HL-60/S4 treated with phorbol 12-myristate 13-acetate at 8.2 ng/mL for 4 days and 3 days (cell line): ENCODE results near the gene CDC42BPB.
"Not testable (repeated sequence)": the region's sequence is repeated elsewhere in the genome, so short reads cannot be mapped to it uniquely, and the experiment has no call there.

Experiments
- in situ Hi-C: fragments of 300-500 bp; cut with MboI; formaldehyde crosslinking; loops from 2 replicates; pipeline ENCODE4 v1.15.0; 2022; ENCODE audit warnings: low sequenced_read_pairs

Gene CDC42BPB

GRCh38 chr14:103056322-103057027, 874 bp downstream of the CDC42BPB start:
- in situ Hi-C loops, result no loop called here

DNA sequence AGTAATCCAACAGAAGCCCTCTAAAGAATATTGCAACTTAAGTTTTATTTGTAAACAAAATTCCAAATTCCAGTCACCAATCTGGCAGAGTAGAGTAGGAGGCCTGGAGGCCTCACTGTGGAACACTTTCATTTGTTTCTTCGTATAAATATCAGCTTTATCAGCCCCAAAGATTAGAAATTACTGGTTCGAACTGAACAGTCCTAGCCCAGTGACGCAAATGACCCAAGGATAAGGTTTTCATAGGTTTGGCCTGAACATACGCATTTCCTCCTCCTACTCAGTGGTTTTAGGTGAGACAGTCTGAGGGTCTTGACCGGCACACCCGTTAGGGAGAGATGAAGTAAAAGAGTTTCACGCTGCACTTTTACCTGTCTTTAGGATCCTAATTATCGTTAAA, 1.7 kb downstream of the CDC42BPB start:
- in situ Hi-C loops, result no loop called here

DNA sequence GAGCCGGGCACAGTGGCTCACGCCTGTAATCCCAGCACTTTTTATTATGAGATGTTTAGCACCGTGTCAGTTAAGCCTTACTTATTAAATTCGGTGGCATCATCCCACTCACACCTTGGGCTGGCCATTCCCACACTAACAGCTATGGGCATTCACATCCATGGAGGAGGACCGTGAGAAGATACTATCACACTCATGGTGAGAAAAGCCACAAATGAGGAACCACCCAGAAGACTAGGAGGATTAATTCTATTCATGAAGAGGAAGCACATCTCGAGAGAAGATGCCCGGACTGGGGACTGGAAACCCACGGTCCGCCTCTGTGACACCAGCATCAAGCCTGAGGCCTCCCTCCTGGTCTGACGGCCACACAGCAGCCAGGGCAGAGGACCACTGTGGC, 4.9 kb downstream of the CDC42BPB start:
- in situ Hi-C loops, result no loop called here

DNA sequence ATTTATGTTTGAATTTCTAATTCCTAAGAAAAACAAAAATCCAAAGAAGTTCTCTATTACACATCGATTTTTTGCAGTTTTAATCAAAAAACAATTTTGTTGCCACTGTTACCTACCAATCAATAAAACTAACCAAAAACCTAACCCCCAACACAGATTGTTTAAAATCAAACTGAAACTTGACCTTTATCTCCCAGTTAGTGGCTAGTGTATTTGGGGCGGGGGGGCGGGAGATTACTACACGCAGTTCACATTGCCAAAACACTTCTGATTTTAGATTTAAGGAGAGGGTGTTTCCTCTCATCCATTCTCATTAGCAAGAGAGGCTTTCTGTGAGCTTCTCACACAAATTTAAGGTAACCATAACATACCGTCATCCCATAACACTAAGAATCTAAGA, 6.4 kb downstream of the CDC42BPB start:
- in situ Hi-C loops, result no loop called here

- in situ Hi-C loops, result not testable (repeated sequence)
Measured at GRCh38 chr14:103047453-103047852, 9.9 kb downstream of the CDC42BPB start.

DNA sequence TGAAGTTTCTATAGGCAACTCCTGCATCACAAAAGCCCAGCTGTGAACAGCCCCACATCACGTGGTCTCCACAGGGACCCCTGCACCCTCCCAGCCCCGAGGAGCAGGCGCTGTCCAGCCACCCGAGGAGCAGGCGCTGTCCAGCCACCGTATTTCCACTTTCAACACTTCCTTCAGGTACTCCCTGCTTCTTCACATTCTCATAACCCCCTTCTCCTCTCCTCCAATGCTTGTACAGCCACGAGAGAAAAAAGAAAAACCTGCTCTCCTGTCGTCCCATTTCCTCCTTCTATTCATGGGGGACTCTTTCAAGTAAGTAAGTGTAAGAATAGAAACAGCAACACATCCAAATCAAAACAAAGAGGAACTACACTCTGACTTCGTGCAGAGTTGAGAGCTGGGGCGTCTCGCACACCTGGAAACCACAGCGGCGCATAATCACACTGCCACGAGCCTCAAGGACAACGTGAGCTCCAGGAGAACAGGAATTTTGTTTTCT, 11.9 kb downstream of the CDC42BPB start:
- in situ Hi-C loops, result no loop called here

DNA sequence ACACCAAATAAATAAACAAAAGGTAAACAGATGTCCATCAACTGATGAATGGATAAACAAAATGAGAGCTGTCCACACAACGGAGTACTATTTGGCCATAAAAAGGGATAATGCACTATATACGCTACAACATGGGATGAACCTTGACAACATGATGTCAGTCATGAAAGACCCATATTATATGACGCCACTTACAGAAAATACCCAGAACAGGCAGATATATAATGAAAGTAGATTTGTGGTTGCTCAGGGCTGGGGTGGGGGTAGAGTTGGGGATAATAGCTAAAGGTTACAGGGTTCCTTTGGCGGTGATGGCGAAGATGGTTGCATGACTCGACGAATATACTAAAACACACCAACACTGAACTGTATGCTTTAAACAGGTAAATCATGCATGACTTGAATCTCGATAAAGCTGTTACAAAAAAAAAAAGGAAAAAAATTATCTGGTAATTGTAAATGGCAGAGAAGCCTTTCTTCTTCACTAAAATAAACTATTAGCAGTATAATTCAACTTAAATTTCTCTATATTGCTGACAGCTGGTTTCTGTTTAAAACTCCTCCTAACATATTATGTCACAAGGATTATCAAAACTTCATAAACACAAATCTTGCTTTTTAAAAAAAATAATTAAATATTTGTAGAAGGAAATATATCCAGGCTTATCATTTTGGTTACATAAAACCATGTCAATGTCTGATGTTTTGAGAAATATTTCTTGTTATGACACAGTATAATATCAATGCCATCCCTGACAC, 13.9 kb downstream of the CDC42BPB start:
- in situ Hi-C loops, result no loop called here

DNA sequence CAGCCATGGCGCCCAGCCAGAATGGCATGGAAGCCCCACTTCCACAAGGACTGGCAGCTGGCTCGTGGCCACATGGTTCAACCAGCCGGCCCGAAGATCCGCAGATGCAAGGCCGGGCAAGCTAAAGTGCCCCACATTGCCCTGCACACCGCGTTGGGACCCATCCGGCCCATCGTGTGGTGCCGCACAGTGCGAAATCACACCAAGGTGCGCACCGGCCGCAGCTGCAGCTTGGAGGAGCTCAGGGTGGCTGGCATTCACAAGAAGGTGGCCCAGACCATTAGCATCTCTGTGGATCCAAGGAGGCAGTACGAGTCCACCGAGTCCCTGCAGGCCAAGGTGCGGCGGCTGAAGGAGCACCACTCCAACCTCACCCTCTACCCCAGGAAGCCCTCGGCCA, 15.9 kb downstream of the CDC42BPB start:
- in situ Hi-C loops, result no loop called here

DNA sequence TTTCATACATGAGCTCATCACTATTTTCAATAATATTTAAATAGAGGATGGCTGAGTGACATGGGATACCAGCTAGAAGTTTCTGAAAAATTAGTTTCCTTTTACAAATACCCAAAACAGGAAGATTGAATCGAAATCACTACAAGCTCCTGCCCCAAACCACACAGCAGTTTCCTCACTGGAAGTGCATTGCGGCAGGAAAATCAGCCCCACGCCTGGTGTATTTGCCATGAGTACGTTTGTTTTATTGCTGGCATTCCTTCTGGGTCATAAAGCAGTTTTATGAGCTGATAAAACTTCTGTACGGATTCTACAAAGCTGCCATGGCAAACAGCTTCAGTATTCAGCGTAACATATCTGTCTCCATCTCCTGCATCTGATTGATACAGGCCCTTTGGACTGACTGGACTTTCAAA, 23.7 kb downstream of the CDC42BPB start:
- in situ Hi-C loops, result no loop called here

GRCh38 chr14:103031956-103032355, 25.4 kb downstream of the CDC42BPB start:
- in situ Hi-C loops, result no loop called here

DNA sequence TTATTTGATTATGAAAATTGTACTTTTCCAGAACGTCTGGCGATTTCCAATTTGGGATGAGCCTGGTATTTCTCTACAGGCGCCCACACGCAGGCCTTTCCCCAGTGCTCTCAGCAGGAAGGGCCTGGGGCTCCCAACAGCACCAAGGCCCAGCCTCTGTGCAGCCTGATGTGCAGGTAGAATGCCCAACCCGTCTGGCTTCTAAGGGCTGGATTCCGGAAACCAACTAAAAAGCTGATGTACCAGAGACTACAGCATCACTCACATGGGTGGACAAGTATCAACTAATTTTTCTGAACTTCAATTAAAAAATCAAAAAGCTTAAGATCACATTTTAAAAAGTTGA, 25.8 kb downstream of the CDC42BPB start:
- in situ Hi-C loops, result no loop called here

DNA sequence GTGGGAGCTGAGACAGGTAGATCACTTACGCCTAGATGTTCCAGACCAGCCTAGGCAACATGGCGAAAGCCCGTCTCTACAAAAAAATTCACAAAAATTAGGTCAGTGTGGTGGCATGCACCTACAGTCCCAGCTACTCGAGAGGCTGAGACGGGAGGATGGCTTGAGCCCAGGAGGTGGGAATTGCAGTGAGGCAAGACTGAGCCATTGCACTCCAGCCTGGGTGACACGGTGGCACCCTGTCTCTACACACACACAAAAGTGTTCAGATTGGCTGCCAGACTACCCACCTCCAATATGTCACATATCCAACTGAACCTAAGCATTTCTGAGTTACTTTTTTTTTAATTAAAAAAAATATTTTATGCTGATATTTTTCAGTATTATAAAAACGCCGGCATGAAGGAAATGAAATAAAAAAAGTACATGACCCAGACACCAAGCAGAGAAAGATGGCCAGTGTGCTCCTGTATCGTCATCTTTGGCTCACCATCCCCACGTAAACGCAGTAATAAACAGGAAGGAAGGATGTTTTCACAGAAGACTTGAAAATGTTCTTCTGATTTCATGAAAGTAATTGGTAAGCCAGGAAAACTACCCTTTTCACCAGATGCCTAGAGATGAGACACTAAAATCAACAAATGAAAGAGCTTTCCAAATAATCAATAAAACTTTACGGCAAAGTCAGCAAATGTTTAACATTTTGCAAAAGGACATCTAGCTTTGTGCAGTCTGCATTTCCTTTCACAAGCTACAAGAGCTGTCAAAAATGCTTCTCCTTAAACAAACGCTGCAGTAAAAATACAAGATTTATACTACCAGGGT, 26.4 kb downstream of the CDC42BPB start:
- in situ Hi-C loops, result no loop called here

DNA sequence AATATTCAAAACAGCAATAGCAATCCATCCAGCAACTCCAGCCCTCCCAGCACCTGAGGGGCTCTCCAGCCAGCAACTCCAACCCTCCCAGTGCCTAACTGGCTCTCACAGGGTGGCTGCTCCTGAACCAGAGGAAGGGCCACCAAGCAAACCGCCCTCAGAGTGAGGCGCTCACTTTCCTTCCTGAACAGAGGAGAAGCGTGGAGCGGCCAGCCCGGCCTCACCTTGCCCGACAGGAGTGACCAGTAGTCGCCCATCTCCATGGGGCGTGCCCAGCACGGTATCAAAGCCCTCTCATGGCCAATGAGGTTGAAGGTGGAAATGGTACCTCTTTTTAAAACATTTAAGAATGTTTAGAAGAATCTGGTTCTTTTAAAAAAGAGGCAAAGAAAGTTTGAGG, 27.4 kb downstream of the CDC42BPB start:
- in situ Hi-C loops, result no loop called here

- in situ Hi-C loops, result no loop called here
Measured at GRCh38 chr14:103028772-103029171, 28.6 kb downstream of the CDC42BPB start.

DNA sequence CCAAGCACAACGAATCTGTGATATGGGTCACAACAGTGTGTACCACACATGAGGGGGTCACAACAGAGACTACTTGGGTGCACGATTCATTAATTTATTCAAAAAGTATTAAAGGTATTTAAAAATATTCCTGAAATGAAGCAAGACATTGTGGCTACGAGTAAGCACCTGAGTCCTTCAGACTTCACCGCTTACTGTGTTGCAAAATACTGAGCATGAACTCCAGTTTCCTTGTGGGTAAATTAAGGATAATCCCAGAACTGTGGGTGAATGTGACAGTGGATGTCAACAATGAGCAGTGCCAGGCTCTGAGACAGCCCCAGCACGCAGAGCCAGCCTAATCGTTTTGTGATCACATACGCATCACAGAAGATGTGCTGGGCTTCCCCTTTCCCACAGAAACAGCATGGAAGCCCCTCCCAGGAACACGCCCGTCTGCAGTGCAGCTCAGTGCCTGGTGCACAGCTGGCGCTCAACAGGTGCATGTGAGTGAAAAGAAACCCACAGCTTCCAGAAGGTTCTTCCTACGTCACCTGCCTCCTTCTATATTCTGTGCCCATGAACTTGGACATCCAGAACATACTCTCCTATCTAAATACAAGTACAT, 29.1 kb downstream of the CDC42BPB start:
- in situ Hi-C loops, result no loop called here

DNA sequence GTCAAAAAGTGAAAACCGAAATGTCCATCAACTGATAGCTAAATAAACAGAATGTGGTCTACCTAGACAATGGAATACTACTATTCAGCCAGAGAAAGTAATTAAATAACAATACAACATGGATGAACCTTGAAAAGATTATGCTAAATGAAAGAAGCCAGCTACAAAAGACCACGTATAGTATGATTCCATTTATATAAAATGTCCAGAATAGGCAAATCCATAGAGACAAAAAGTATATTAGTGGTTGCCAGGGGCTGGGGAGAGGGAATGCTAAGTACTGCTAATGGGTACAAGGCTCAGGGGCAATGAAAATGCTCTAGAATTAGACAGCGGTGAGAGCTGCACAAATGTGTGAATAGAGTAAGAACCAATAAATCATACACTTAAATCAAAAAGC, 29.9 kb downstream of the CDC42BPB start:
- in situ Hi-C loops, result no loop called here

- in situ Hi-C loops, result no loop called here
Measured at GRCh38 chr14:103026988-103027387, 30.4 kb downstream of the CDC42BPB start.

- in situ Hi-C loops, result not testable (repeated sequence)
Measured at GRCh38 chr14:103026196-103026595, 31.2 kb downstream of the CDC42BPB start.

DNA sequence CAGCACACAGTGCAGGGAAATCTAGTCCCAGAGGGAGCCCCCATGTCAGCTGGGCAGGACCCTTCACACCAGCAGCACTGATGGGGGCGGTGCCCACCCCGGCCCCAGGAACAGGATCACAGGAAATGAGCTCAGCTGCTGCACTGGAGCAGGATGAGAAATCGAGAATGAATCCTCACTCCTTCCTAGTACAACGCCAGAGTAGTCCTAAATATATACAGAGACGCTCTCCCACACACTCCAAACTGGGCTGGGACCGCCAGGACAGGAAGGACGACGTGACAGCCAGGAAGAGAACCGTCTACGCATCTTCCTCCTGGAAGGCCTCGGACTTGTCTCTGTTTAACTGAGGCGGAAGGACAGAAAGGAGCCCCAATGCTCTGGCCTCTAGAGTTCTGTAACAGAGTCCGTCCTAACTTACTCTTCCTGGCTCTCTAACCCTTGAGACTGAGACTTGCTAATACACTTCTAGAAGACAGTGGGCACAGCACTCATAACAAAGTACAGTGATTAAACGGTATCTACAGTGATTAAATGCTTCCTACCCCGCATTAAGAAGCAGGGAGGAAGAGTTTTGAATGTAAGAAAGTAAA, 33.4 kb downstream of the CDC42BPB start:
- in situ Hi-C loops, result no loop called here

DNA sequence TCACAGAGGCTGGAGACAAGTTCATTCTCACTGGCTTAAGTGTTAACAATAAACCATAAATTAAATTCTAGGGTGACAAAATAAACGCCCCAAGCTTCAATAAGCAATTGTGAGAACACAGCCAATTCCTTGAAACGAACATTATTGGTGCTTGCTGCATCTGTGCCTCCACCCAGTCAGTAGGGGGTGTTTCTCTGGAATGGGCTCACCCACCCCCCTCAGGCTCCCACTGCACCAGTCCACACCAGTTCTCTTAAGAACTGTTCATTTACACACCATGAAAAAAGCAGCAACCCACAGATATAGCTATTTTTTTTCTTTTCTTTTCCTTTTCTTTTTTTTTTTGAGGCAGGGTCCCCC, 34.7 kb downstream of the CDC42BPB start:
- in situ Hi-C loops, result no loop called here
